Adrenal gland (tissue), 12 donors: ENCODE results near the gene CBLN3. TPM values are rescaled to one million over a fixed set of nuclear protein-coding genes. Genes with fewer than 3 reads are reported as not detected.

ENCODE experiments used
- DNase-seq, 7 donors: peaks; one replicate each; pipeline ENCODE4 v3.0.0-alpha.2; 2019 to 2020
- H3K27ac ChIP-seq, 5 donors: fragments of 200-600 bp; sonication (generic) in 4 of 5; 1 replicate in 3 of 5; 2 replicates in 2 of 5; pipeline versions ENCODE4 v1.5.1 to v1.8.0; 2016 to 2020; ENCODE audit warnings: mild to moderate bottlenecking in 1 of 5
- H3K27me3 ChIP-seq: fragments of 200-600 bp; 2 replicates; pipeline ENCODE4 v1.8.0; 2021
- H3K36me3 ChIP-seq, 2 donors: fragments of 200-600 bp; replicated peaks in 1 of 2; 1 replicate in 1 of 2; 2 replicates in 1 of 2; pipeline versions ENCODE4 v1.5.1 to v1.8.0; 2018 to 2022
- H3K4me1 ChIP-seq, 2 donors: fragments of 200-600 bp; replicated peaks in 1 of 2; 1 replicate in 1 of 2; 2 replicates in 1 of 2; pipeline versions ENCODE4 v1.5.1 to v1.8.0; 2018 to 2021
- H3K4me3 ChIP-seq, 4 donors: fragments of 200-600 bp; sonication (generic) in 3 of 4; one replicate each; pipeline ENCODE4 v1.5.1; 2016 to 2018
- H3K9me3 ChIP-seq, 3 donors: fragments of 200-600 bp; sonication (generic) in 1 of 3; replicated peaks in 1 of 3; 1 replicate in 2 of 3; 2 replicates in 1 of 3; pipeline versions ENCODE4 v1.5.1 to v1.8.0; 2016 to 2021
- POLR2A ChIP-seq, 2 donors: fragments of 450-650 bp; IDR thresholded peaks; one replicate each; pipeline ENCODE4 v1.6.1; 2017; ENCODE audit warnings: antibody characterized with exemption in 2 of 2, mild to moderate bottlenecking in 2 of 2, moderate library complexity in 1 of 2
- WGBS, 4 donors: extraction: QIAGEN DNeasy Blood & Tissue Kit in 2 of 4; methylation state at CpG; one replicate each; pipeline versions ENCODE4 v1.1.5 to v1.1.7; 2013 to 2017; 5-methylcytosine and 5-hydroxymethylcytosine counted together
- intact Hi-C, 2 donors: fragments of 100-400 bp; cut with DNase I; formaldehyde crosslinking; loops; one replicate each; pipeline versions ENCODE4 v1.14.1 to v1.15.0; 2022 to 2023
- polyA plus RNA-seq, 3 donors: library from polyadenylated mRNA; stranded (reverse); fragments of 200-250 nt in 2 of 3; fragments of 350-450 nt in 1 of 3; fragmentation: Illumina TruSeq in 1 of 3; extraction: RNeasy Lipid Tissue Mini Kit (QIAGEN cat#74804) in 1 of 3; gene quantifications; one replicate each; pipeline ENCODE4 v1.2.3, GENCODE V29; 2013 to 2014
- total RNA-seq, 9 donors: library from RNA; depleted of rRNA in 4 of 9; stranded (reverse); fragments of >200 nt in 4 of 9; fragments of 120-200 nt in 1 of 9; fragmentation: NEBNext Ultra II Directional in 1 of 9; extraction: Animal tissue kit (Norgen Biotek cat#: 25700) in 1 of 9; gene quantifications; one replicate each; pipeline versions ENCODE4 v1.1.0 to v1.2.4, GENCODE V29; 2013 to 2023
- TF ChIP-seq, protein P1 (sequence below), 6 experiments: fragments of 450-650 bp in 4 of 6; fragments of 200-600 bp in 2 of 6; sonication (generic) in 1 of 6; IDR thresholded peaks; 1 replicate in 5 of 6; 2 replicates in 1 of 6; pipeline versions ENCODE4 v1.5.1 to v1.8.0; 2016 to 2021; ENCODE audit warnings: antibody characterized with exemption in 6 of 6, mild to moderate bottlenecking in 2 of 6, moderate library complexity in 1 of 6
- donor health status: healthy with polysubstance abuse.
- donor health status: Bipolar disorder and iron deficiency.
- donor health status: DM: yes; HTN: yes; CAD: no.
- donor health status: DM: no; HTN: no; CAD: no.
- donor health status: DM: no; HTN: no; CAD: no.
- donor health status: DM: yes; HTN: yes; CAD: no.

CBLN3 gene
- total and polyA plus RNA-seq, 12 donors = 3.9 to 43.6 (median 11.9) TPM

GRCh38 chr14:24438223-24439097 is 9.0 kb upstream of the CBLN3 start:
- intact Hi-C loops = no loop called here
- no peak overlapping the region for H3K4me3 ChIP-seq
- peak overlapping the region in 4 of 5 donors; percentile 1 to 89 (median 38) for H3K27ac ChIP-seq
- H3K27me3 ChIP-seq = no peaks in the 10 kb centered on the region
- WGBS, 4 donors = 55 to 68% (median 63%) methylated on average over 9 of the region's 9 CpGs
- no peaks in the 10 kb centered on the region for H3K9me3 ChIP-seq
- peaks cover 0 to 55% of the 10 kb centered on the region in 2 donors for H3K36me3 ChIP-seq
- peak in 1 of 7 donors; percentile 12 for DNase-seq
- TF ChIP-seq, protein P1, sequence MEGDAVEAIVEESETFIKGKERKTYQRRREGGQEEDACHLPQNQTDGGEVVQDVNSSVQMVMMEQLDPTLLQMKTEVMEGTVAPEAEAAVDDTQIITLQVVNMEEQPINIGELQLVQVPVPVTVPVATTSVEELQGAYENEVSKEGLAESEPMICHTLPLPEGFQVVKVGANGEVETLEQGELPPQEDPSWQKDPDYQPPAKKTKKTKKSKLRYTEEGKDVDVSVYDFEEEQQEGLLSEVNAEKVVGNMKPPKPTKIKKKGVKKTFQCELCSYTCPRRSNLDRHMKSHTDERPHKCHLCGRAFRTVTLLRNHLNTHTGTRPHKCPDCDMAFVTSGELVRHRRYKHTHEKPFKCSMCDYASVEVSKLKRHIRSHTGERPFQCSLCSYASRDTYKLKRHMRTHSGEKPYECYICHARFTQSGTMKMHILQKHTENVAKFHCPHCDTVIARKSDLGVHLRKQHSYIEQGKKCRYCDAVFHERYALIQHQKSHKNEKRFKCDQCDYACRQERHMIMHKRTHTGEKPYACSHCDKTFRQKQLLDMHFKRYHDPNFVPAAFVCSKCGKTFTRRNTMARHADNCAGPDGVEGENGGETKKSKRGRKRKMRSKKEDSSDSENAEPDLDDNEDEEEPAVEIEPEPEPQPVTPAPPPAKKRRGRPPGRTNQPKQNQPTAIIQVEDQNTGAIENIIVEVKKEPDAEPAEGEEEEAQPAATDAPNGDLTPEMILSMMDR (IDR thresholded peaks at IDR 0.05) = no peak
- peak in 1 of 2 donors; percentile 6 for TF ChIP-seq POLR2A (IDR thresholded peaks at IDR 0.05)
- peaks cover 18 to 63% of the 10 kb centered on the region in 2 donors for H3K4me1 ChIP-seq

DNA sequence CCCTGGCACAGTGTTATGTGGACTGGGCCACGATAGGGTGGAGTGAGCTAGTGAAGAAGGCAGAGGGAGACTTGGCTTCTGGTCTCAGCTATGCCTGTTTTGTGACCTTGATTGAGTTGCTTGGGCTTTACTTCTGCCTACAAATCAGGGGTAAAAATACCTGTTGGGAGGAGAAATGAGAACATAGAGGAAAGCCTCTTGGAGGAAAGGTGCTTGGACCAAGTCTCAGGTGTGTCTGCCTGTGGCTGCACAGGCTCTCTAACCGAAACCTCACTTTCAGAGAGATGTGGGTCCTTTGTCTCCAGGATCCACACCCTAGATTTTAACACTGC is 8.2 kb upstream of the CBLN3 start:
- intact Hi-C loops = no loop called here
- Histone ChIP-seq H3K27me3 (no peaks in the 10 kb centered on the region), H3K27ac (peak overlapping the region in 2 of 5 donors; percentile 81 to 89), H3K4me3 (no peak overlapping the region), H3K36me3 (peaks cover 0 to 63% of the 10 kb centered on the region in 2 donors), H3K4me1 (peaks cover 14 to 61% of the 10 kb centered on the region in 2 donors), H3K9me3 (no peaks in the 10 kb centered on the region)
- DNase-seq = no peak
- WGBS, 4 donors = 49 to 59% (median 56%) methylated on average over 2 of the region's 2 CpGs
- no peak for TF ChIP-seq POLR2A (IDR thresholded peaks at IDR 0.05)
- TF ChIP-seq, protein P1 (IDR thresholded peaks at IDR 0.05) = no peak

- TF ChIP-seq POLR2A (IDR thresholded peaks at IDR 0.05) = no peak
- TF ChIP-seq, protein P1 (IDR thresholded peaks at IDR 0.05) = peak in 1 of 6 experiments; percentile 19
- peak overlapping the region in 4 of 5 donors; percentile 41 to 89 (median 73) for H3K27ac ChIP-seq
- H3K27me3 ChIP-seq = no peaks in the 10 kb centered on the region
- H3K36me3 ChIP-seq = peaks cover 0 to 68% of the 10 kb centered on the region in 2 donors
- 56 to 67% (median 64%) methylated on average over 8 to 12 of the region's 12 CpGs for WGBS, 4 donors
- H3K9me3 ChIP-seq = no peaks in the 10 kb centered on the region
- peaks cover 16 to 67% of the 10 kb centered on the region in 2 donors for H3K4me1 ChIP-seq
- peak in 1 of 7 donors; percentile 16 for DNase-seq
- H3K4me3 ChIP-seq = no peak overlapping the region
- intact Hi-C loops = no loop called here
Measured at GRCh38 chr14:24437020-24437735, 7.7 kb upstream of the CBLN3 start.

DNA sequence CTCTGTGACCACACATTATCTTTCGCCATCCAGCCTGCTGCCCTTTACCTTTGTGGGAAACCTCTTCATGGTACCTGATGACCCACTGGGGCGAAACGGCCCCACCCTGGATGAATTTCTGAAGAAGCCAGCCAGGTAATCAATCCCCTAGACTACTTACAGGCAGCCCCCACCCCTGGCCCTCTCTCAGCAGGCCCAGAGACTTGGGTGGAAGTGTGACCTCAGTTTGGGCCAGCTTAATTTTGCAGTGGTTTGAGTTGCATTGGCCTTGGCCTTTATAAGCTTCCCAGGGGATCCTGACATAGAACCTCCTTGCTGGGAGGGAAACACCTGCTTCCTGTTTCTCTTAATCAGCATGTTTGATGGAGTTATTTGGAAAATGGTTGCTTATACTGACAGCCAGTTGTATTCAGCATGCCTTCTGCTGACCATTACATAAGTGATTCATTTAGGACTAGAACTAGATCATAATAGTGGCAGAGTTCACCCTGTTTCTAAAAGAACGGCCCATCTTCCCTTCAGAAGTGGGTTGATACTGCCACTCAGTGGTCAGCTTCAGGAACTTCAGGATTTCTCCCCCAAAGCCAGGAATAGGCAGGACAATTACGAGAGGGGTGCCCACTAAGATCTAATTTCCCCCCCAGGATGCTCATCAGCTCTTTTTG is 7.0 kb upstream of the CBLN3 start:
- H3K4me1 ChIP-seq = peaks cover 23 to 68% of the 10 kb centered on the region in 2 donors
- intact Hi-C loops = no loop called here
- WGBS, 4 donors = 31 to 40% (median 37%) methylated on average over 4 to 5 of the region's 5 CpGs

More for the DNA sequence above, 7.0 kb upstream of the CBLN3 start:
- Histone ChIP-seq H3K27me3 (no peaks in the 10 kb centered on the region), H3K4me3 (no peak overlapping the region), H3K36me3 (peaks cover 0 to 69% of the 10 kb centered on the region in 2 donors), H3K9me3 (no peaks in the 10 kb centered on the region), H3K27ac (peak overlapping the region in 4 of 5 donors; percentile 65 to 89 (median 76))
- TF ChIP-seq, protein P1 (IDR thresholded peaks at IDR 0.05) = peak; percentile 57 to 95 (median 88)
- TF ChIP-seq POLR2A (IDR thresholded peaks at IDR 0.05) = peak in 1 of 2 donors; percentile 25
- DNase-seq = peak in 6 of 7 donors; percentile 54 to 71 (median 64)
